GM12878 (cell line): ENCODE measurements around the gene VPS8. TPM values are rescaled to one million over a fixed set of nuclear protein-coding genes. Genes with fewer than 3 reads are reported as not detected.

ENCODE experiments used
- ATAC-seq: fragments of 200-7000 bp; cut with Tn5 transposase; 3 replicates; pipeline ENCODE4 v1.9.1; 2020; ENCODE audit warnings: mild to moderate bottlenecking, moderate library complexity
- BruUV-seq: library from RNA; stranded (reverse); fragments of 400-500 nt; replicated peaks from 2 replicates; lab custom pipeline; 2021; lab: Mats Ljungman, UMichigan
- CTCF ChIA-PET: fragments of 300-600 bp; sonication (Branson Sonifier 250); formaldehyde crosslinking; extraction: SDS; loops from one replicate; lab custom pipeline; 2021; ENCODE audit warnings: inconsistent platforms; lab: Yijun Ruan, JAX
- POLR2A ChIA-PET: fragments of 350-600 bp; formaldehyde crosslinking; extraction: SDS; loops from one replicate; lab custom pipeline; 2021; ENCODE audit warnings: inconsistent platforms; lab: Charles Lee
- RAD21 ChIA-PET: fragments of 300-600 bp; sonication (Branson Sonifier 250); formaldehyde crosslinking; loops from one replicate; lab custom pipeline; 2023; ENCODE audit warnings: antibody characterized with exemption; ENCODE audit not compliant: unreplicated experiment; lab: Charles Lee
- SMC1A ChIA-PET: fragments of 300-600 bp; sonication (Branson Sonifier 250); formaldehyde crosslinking; loops from one replicate; lab custom pipeline; 2023; ENCODE audit not compliant: unreplicated experiment, uncharacterized antibody; lab: Charles Lee
- DNase-seq: peaks from one replicate; pipeline ENCODE4 v3.0.0-alpha.2; 2011; ENCODE audit warnings: low read depth, low spot score
- FAIRE-seq: peaks from 3 replicates; lab custom pipeline; 2011; peaks lifted over from hg19 to GRCh38; lab: Jason Lieb, UNC
- H2AFZ ChIP-seq: 2 replicates; pipeline ENCODE4 v1.6.0; 2011; ENCODE audit warnings: low read depth, low read length, control low read depth; ENCODE audit not compliant: control insufficient read depth
- H3K27ac ChIP-seq: 2 replicates; pipeline ENCODE4 v1.5.1; 2011; ENCODE audit warnings: control low read depth; ENCODE audit not compliant: control insufficient read depth, insufficient read depth
- H3K27me3 ChIP-seq, 2 experiments: replicated peaks in 1 of 2; 2 replicates each; pipeline versions ENCODE4 v1.6.0 to v1.6.1; 2011; ENCODE audit warnings: low read length in 1 of 2; ENCODE audit not compliant: control insufficient read depth in 2 of 2, insufficient read depth in 2 of 2
- H3K36me3 ChIP-seq, 2 experiments: 2 replicates each; pipeline ENCODE4 v1.5.1; 2011; ENCODE audit warnings: low read length in 1 of 2; ENCODE audit not compliant: control insufficient read depth in 2 of 2, insufficient read depth in 2 of 2
- H3K4me1 ChIP-seq: 2 replicates; pipeline ENCODE4 v1.6.1; 2011; ENCODE audit warnings: mild to moderate bottlenecking, low read length, moderate library complexity, mixed read lengths; ENCODE audit not compliant: control insufficient read depth, insufficient read depth
- H3K4me2 ChIP-seq: 2 replicates; pipeline ENCODE4 v1.6.0; 2011; ENCODE audit warnings: control low read depth; ENCODE audit not compliant: control insufficient read depth, insufficient read depth
- H3K4me3 ChIP-seq: fragments of 200-600 bp; sonication (generic); 2 replicates; pipeline ENCODE4 v1.5.1; 2016
- H3K79me2 ChIP-seq: 2 replicates; pipeline ENCODE4 v1.6.0; 2011; ENCODE audit warnings: low read length; ENCODE audit not compliant: control insufficient read depth, insufficient read depth
- H3K9ac ChIP-seq: 2 replicates; pipeline ENCODE4 v1.8.0; 2011; ENCODE audit warnings: low read length, control low read depth, mixed read lengths; ENCODE audit not compliant: control insufficient read depth, insufficient read depth
- H3K9me3 ChIP-seq: replicated peaks from 3 replicates; pipeline ENCODE4 v1.5.1; 2011; ENCODE audit warnings: mild to moderate bottlenecking, low read length; ENCODE audit not compliant: control insufficient read depth, insufficient read depth
- H4K20me1 ChIP-seq: 2 replicates; pipeline ENCODE4 v1.6.0; 2011; ENCODE audit not compliant: control insufficient read depth, insufficient read depth
- ATF7 ChIP-seq: fragments of 450-650 bp; IDR thresholded peaks from 2 replicates; pipeline ENCODE4 v1.6.1; 2016; ENCODE audit warnings: low read depth, mild to moderate bottlenecking
- CBFB ChIP-seq: IDR thresholded peaks from 2 replicates; pipeline ENCODE4 v1.6.1; 2016; ENCODE audit warnings: antibody characterized with exemption, low read depth
- SREBF2 ChIP-seq: IDR thresholded peaks from 2 replicates; pipeline ENCODE4 v1.6.1; 2012; ENCODE audit warnings: mild to moderate bottlenecking, low read length
- ZSCAN29 ChIP-seq: fragments of 450-650 bp; IDR thresholded peaks from 2 replicates; pipeline ENCODE4 v1.6.1; 2017; ENCODE audit warnings: mild to moderate bottlenecking, moderate library complexity
- WGBS: methylation state at CpG from one replicate; pipeline ENCODE4 v1.1.6; 2016; ENCODE audit warnings: low lambda C conversion rate; ENCODE audit not compliant: insufficient replicate concordance, insufficient coverage; ENCODE audit errors: missing lambda C conversion rate; 5-methylcytosine and 5-hydroxymethylcytosine counted together
- in situ Hi-C: fragments of 300-500 bp; cut with MboI; formaldehyde crosslinking; loops from 9 replicates; pipeline ENCODE4 v1.14.3; 2018; ENCODE audit warnings: mixed read lengths
- intact Hi-C: fragments of 100-400 bp; cut with micrococcal nuclease; formaldehyde crosslinking; loops from one replicate; pipeline ENCODE4 v1.14.2; 2022; ENCODE audit not compliant: unreplicated experiment
- polyA plus RNA-seq, 11 experiments: library from polyadenylated mRNA; depleted of rRNA in 4 of 11; unstranded in 6 of 11; stranded (reverse) in 5 of 11; fragments of >200 nt; fragmentation: Nextera tagmentation in 4 of 11; fragmentation: Illumina TruSeq in 1 of 11; extraction: Ambion mirVana in 4 of 11; extraction: Trizol in 1 of 11; gene quantifications; 1 replicate in 1 of 11; 2 replicates in 10 of 11; pipeline versions ENCODE4 v1.2.1 to v1.2.3, GENCODE V29; 2011 to 2016; ENCODE audit warnings: inconsistent platforms in 2 of 11, missing spikeins in 2 of 11, low read depth in 1 of 11
- total RNA-seq, 4 experiments: library from RNA; depleted of rRNA in 3 of 4; stranded (reverse); fragments of >200 nt in 3 of 4; fragmentation: Illumina TruSeq in 1 of 4; extraction: Trizol in 1 of 4; gene quantifications; 2 replicates each; pipeline versions ENCODE4 v1.2.1 to v1.2.3, GENCODE V29; 2013 to 2021
- TF ChIP-seq, protein P1 (sequence below): IDR thresholded peaks from 2 replicates; pipeline ENCODE4 v1.6.1; 2011; ENCODE audit warnings: low read depth, low read length, improper control_type of control experiment, borderline replicate concordance
- TF ChIP-seq, protein P2 (sequence below): IDR thresholded peaks from 2 replicates; pipeline ENCODE4 v1.6.1; 2012; ENCODE audit warnings: improper control_type of control experiment, low read depth, low read length; ENCODE audit not compliant: insufficient replicate concordance
- TF ChIP-seq, protein P3 (sequence below): fragments of 450-650 bp; conservative IDR thresholded peaks from 2 replicates; pipeline ENCODE4 v1.6.1; 2017; ENCODE audit warnings: mild to moderate bottlenecking, moderate library complexity

Gene VPS8
- total and polyA plus RNA-seq, 10 of the 15 experiments (the other 5 are each of a cell fraction or from before 2014, with no cell fraction given): 8.9 to 34.7 (median 20.9) TPM

DNA sequence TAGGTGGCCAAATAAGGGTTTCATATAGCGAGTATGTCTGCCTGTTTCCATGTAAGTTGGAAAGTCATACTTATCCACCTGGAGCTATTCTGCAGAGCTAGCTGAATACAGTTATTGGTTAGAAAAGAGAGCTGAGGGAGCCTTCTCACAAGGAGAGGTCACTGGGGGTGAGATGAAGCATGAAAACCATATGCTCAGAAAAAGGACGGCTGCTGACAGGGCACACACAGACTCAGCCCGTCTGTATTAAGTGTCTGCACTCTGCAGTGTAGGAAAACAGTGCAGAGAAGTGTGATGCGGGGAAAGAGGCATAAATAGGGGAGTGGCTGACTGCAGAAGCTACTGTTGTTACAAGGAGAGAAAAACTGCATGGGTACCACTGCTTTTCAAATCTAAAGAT is 282.7 kb downstream of the VPS8 start:
- no TSS peak for BruUV-seq
- Histone ChIP-seq H3K27me3 (no peaks in the 10 kb centered on the region), H3K4me2 (no peak overlapping the region), H3K9ac (no peak overlapping the region), H3K9me3 (no peaks in the 10 kb centered on the region), H3K36me3 (no peaks in the 10 kb centered on the region), H2AFZ (no peak overlapping the region), H4K20me1 (no peaks in the 10 kb centered on the region), H3K79me2 (no peaks in the 10 kb centered on the region), H3K4me1 (no peaks in the 10 kb centered on the region), H3K27ac (no peak overlapping the region), H3K4me3 (no peak overlapping the region)
- RAD21 ChIA-PET: no interaction called here
- DNase-seq (no peak), ATAC-seq (no peak), FAIRE-seq (no peak)
- CTCF ChIA-PET: no interaction called here
- intact Hi-C loops: no loop called here
- in situ Hi-C loops: no loop called here
- POLR2A ChIA-PET: no interaction called here
- 44% methylated on average over 4 of the region's 4 CpGs for WGBS
- SMC1A ChIA-PET: no interaction called here
- TF ChIP-seq SREBF2 (no peak), CBFB (no peak), ZSCAN29 (no peak), ATF7 (no peak)
- TF ChIP-seq, protein P1, sequence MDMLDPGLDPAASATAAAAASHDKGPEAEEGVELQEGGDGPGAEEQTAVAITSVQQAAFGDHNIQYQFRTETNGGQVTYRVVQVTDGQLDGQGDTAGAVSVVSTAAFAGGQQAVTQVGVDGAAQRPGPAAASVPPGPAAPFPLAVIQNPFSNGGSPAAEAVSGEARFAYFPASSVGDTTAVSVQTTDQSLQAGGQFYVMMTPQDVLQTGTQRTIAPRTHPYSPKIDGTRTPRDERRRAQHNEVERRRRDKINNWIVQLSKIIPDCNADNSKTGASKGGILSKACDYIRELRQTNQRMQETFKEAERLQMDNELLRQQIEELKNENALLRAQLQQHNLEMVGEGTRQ: no peak
- TF ChIP-seq, protein P2, sequence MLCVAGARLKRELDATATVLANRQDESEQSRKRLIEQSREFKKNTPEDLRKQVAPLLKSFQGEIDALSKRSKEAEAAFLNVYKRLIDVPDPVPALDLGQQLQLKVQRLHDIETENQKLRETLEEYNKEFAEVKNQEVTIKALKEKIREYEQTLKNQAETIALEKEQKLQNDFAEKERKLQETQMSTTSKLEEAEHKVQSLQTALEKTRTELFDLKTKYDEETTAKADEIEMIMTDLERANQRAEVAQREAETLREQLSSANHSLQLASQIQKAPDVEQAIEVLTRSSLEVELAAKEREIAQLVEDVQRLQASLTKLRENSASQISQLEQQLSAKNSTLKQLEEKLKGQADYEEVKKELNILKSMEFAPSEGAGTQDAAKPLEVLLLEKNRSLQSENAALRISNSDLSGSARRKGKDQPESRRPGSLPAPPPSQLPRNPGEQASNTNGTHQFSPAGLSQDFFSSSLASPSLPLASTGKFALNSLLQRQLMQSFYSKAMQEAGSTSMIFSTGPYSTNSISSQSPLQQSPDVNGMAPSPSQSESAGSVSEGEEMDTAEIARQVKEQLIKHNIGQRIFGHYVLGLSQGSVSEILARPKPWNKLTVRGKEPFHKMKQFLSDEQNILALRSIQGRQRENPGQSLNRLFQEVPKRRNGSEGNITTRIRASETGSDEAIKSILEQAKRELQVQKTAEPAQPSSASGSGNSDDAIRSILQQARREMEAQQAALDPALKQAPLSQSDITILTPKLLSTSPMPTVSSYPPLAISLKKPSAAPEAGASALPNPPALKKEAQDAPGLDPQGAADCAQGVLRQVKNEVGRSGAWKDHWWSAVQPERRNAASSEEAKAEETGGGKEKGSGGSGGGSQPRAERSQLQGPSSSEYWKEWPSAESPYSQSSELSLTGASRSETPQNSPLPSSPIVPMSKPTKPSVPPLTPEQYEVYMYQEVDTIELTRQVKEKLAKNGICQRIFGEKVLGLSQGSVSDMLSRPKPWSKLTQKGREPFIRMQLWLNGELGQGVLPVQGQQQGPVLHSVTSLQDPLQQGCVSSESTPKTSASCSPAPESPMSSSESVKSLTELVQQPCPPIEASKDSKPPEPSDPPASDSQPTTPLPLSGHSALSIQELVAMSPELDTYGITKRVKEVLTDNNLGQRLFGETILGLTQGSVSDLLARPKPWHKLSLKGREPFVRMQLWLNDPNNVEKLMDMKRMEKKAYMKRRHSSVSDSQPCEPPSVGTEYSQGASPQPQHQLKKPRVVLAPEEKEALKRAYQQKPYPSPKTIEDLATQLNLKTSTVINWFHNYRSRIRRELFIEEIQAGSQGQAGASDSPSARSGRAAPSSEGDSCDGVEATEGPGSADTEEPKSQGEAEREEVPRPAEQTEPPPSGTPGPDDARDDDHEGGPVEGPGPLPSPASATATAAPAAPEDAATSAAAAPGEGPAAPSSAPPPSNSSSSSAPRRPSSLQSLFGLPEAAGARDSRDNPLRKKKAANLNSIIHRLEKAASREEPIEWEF: no peak
- TF ChIP-seq, protein P3, sequence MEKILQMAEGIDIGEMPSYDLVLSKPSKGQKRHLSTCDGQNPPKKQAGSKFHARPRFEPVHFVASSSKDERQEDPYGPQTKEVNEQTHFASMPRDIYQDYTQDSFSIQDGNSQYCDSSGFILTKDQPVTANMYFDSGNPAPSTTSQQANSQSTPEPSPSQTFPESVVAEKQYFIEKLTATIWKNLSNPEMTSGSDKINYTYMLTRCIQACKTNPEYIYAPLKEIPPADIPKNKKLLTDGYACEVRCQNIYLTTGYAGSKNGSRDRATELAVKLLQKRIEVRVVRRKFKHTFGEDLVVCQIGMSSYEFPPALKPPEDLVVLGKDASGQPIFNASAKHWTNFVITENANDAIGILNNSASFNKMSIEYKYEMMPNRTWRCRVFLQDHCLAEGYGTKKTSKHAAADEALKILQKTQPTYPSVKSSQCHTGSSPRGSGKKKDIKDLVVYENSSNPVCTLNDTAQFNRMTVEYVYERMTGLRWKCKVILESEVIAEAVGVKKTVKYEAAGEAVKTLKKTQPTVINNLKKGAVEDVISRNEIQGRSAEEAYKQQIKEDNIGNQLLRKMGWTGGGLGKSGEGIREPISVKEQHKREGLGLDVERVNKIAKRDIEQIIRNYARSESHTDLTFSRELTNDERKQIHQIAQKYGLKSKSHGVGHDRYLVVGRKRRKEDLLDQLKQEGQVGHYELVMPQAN: no peak

Other genes with a start within 250 kb of the VPS8 start
- gene MAGEF1, start 100.1 kb upstream of the VPS8 start, total RNA-seq (2014; rRNA removed): 29.1 and 33.2 TPM in 2 replicates
- gene MAGEF1, start 100.1 kb upstream of the VPS8 start, total RNA-seq (2014; rRNA removed; fragmentation: Illumina TruSeq; extraction: Trizol): 20.6 and 22.2 TPM in 2 replicates
- 29.5 and 33.1 TPM in 2 replicates for gene MAGEF1, start 100.1 kb upstream of the VPS8 start, total RNA-seq (2021)
- gene MAGEF1, start 100.1 kb upstream of the VPS8 start, polyA plus RNA-seq (2011; rRNA removed): 25.1 and 28.6 TPM in 2 replicates
- 16.0 and 20.0 TPM in 2 replicates for gene MAGEF1, start 100.1 kb upstream of the VPS8 start, polyA plus RNA-seq (2014; fragmentation: Illumina TruSeq; extraction: Trizol)
- gene MAGEF1, start 100.1 kb upstream of the VPS8 start, polyA plus RNA-seq (2014; fragmentation: Nextera tagmentation; extraction: Ambion mirVana): 1 to 10 TPM; 2.3 to 8.1 TPM
- gene MAGEF1, start 100.1 kb upstream of the VPS8 start, polyA plus RNA-seq (2014; rRNA removed): 44.5 and 44.8 TPM in 2 replicates
- 10 to 100 TPM; 54.3 to 62.2 TPM for gene MAGEF1, start 100.1 kb upstream of the VPS8 start, polyA plus RNA-seq (2016; fragmentation: Nextera tagmentation; extraction: Ambion mirVana)